Gastrocnemius medialis (tissue), 4 donors: ENCODE data around the gene ALOX12B.

Source experiments
- CTCF ChIP-seq, 5 experiments: fragments of 450-650 bp in 3 of 5; fragments of 200-600 bp in 2 of 5; sonication (generic) in 2 of 5; IDR thresholded peaks in 4 of 5; conservative IDR thresholded peaks in 1 of 5; 1 replicate in 4 of 5; 2 replicates in 1 of 5; pipeline ENCODE4 v1.5.1; 2016 to 2019; ENCODE audit warnings: antibody characterized with exemption in 5 of 5, mild to moderate bottlenecking in 3 of 5, moderate library complexity in 3 of 5
- POLR2A ChIP-seq, 2 donors: fragments of 450-650 bp; IDR thresholded peaks; one replicate each; pipeline ENCODE4 v1.6.1; 2017; ENCODE audit warnings: antibody characterized with exemption in 2 of 2, mild to moderate bottlenecking in 2 of 2, moderate library complexity in 2 of 2

- TF ChIP-seq CTCF (IDR thresholded peaks at IDR 0.05 in 4 of 5, conservative IDR thresholded peaks at IDR 0.05 in 1 of 5) (no peak), POLR2A (IDR thresholded peaks at IDR 0.05) (no peak)
Measured at GRCh38 chr17:8044819-8045810, 42.4 kb downstream of the ALOX12B start.
